Fibroblast of pulmonary artery (primary cell): ENCODE data around the gene ATF7.

Source experiments
- DNase-seq: peaks from one replicate; pipeline ENCODE4 v3.0.0-alpha.2; 2010; ENCODE audit warnings: low read depth
- H3K4me3 ChIP-seq: replicated peaks from 2 replicates; pipeline ENCODE4 v1.5.1; 2011; ENCODE audit warnings: low read depth, mild to moderate bottlenecking, control low read depth, low read length, moderate library complexity
- TF ChIP-seq, protein P1 (sequence below): IDR thresholded peaks from 2 replicates; pipeline ENCODE4 v1.5.1; 2011; ENCODE audit warnings: mild to moderate bottlenecking, control low read depth, low read length, inconsistent platforms; ENCODE audit errors: missing control alignments

Gene ATF7

DNA sequence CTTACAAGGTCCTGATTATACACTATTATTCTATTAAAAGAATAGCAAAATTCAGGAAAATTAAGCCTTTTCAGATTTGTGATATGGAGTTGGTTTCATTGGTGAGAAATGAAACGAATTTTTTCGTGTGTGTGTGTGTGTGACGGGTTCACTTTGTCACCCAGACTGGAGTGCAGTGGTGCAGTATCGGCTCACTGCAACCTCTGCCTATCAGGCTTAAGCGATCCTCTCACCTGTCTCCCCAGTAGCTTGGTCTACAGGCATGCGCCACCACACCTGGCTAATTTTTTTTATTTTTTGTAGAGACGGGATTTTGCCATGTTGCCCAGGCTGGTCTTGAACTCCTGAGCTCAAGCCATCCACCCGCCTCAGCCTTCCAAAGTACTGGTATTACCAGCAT is 164.6 kb downstream of the ATF7 start:
- H3K4me3 ChIP-seq, result no peak overlapping the region
- DNase-seq, result no peak
- TF ChIP-seq, protein P1, sequence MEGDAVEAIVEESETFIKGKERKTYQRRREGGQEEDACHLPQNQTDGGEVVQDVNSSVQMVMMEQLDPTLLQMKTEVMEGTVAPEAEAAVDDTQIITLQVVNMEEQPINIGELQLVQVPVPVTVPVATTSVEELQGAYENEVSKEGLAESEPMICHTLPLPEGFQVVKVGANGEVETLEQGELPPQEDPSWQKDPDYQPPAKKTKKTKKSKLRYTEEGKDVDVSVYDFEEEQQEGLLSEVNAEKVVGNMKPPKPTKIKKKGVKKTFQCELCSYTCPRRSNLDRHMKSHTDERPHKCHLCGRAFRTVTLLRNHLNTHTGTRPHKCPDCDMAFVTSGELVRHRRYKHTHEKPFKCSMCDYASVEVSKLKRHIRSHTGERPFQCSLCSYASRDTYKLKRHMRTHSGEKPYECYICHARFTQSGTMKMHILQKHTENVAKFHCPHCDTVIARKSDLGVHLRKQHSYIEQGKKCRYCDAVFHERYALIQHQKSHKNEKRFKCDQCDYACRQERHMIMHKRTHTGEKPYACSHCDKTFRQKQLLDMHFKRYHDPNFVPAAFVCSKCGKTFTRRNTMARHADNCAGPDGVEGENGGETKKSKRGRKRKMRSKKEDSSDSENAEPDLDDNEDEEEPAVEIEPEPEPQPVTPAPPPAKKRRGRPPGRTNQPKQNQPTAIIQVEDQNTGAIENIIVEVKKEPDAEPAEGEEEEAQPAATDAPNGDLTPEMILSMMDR, result no peak

DNA sequence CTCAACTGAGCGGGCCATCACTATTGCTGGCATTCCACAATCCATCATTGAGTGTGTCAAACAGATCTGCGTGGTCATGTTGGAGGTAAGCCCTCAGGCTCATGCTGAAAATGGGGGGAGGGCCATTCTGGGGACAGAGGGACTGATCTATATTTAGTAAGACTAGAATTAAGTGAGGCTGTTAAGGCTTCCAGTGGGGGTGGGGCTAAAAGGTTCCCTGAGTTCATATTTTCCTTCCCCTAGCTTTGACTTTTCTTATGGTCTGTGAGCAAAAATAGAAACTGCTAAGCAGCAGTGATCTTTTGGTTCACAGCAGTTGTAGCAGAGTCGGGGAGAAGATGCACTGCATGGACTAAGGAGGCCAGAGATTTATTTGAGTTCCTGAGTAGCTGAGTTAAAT is 165.1 kb downstream of the ATF7 start:
- H3K4me3 ChIP-seq, result no peak overlapping the region
- TF ChIP-seq, protein P1, result no peak
- DNase-seq, result no peak

DNA sequence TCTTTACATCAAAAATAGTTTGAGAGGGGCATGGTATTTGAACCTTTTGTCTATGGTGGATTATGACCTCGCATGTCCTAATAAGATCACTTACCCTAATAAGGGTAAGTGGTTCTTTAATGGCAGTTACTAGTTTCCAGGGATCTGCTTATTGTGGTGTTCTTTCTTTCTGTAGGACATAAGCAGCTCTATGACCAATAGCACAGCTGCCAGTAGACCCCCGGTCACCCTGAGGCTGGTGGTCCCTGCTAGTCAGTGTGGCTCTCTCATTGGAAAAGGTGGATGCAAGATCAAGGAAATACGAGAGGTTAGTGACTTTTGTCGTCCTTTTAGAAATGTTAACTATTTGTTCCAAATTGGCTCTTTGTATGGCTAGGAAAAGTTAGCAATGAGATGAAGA is 167.1 kb downstream of the ATF7 start:
- TF ChIP-seq, protein P1, result no peak
- H3K4me3 ChIP-seq, result no peak overlapping the region
- no peak for DNase-seq
